DMS153 treated with DMSO at 0.1 percent for 48 hours (cell line): ENCODE results near the gene TC2N.
"Not testable (repeated sequence)": the region's sequence is repeated elsewhere in the genome, so short reads cannot be mapped to it uniquely, and the experiment has no call there.

ENCODE experiments used
- DNase-seq: peaks from one replicate; lab custom pipeline; 2025; ENCODE audit not compliant: unreplicated experiment; lab: John Stamatoyannopoulos, UW

Gene TC2N

DNA sequence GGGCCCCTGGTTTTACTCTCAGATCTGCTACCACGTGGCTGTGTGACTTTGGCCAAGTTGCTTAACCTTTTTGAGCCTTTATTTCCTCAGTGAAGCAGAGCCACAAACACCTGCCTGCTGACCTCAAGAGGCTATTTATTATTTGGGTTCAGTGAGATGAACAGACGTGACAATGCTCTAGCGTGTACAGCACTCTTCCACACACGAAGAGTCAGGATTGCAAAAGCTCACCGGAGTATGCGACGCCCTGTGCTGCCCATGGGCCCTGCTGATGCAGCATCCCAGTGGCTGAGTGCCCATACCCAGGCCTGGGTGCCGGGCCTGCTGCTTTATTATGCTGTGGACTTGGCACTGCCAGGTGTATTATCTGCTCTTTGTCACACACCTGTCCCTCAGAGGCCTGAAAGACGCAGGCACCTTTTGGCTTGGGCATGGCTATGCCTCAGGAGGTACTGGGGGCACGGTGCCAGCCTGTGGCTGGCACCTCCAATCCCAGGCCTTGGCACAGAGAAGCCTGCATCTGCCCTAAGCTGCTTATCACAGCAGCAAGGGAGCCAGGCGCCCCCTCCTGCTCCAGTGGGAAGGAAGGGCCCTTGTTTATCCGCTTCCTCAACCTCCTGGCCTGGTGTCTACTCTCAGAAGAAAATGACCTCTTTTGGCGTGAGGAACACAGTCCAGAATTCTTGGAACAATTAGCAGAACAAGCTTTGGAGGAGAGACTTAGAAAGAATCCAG is 22.3 kb upstream of the TC2N start:
- no peak for DNase-seq

DNA sequence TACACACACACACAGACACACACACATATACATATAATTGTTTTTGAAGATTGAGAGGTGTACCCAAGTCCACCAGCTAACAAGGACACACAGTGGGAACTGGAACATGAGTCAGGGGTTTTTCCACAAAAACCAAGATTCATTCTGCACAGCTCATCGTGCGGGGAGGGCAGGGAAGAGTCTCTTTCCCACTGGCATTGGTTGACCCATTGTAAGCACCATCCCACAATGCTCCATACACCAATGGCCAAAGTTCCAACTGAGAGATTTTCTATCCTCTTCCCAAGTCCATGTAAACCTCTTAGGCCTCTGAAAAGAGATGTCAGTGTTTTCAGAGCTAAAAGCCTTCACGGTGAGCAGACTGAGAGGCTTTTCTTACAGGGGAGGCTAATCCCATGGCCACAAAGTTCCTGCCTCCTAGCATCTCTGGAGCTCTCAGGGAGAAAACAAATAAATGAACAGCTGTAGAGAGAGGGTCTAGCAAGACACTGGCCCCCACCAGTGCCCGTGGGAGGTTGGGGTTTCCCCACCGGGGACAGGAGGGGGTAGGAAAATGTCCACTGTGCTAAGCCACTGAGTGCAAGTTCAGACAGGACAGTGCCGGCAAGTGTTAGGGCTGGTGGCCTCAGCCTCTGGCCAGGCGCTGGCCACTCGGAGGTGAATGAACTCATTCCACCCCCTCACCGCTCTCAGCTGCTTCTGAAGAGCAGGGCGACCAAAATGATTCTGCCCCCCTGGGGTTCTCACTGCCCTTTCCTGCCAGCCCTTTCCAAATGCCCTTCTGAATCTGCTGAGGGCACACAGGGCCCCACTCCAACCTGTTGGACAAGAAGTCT is 21.5 kb upstream of the TC2N start:
- DNase-seq: no peak

DNA sequence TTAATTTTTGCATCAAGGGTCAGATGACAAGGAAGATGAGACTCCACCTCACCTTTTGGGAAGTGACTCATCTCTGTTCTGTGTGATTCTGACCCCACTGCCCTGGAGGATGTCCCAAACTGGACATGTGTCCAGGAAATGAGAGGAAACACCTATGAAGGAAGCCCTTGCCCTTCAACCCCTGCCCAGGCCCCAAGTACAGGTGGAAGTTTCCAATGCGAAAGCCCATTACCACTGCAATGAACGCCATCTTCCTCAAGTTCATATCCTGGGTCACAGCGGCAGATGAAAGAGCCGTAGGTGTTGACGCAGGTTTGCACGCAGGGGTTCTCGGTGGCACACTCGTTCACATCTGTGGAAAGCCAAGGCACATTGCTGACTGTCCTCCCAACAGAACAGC is 19.6 kb upstream of the TC2N start:
- DNase-seq: no peak

DNA sequence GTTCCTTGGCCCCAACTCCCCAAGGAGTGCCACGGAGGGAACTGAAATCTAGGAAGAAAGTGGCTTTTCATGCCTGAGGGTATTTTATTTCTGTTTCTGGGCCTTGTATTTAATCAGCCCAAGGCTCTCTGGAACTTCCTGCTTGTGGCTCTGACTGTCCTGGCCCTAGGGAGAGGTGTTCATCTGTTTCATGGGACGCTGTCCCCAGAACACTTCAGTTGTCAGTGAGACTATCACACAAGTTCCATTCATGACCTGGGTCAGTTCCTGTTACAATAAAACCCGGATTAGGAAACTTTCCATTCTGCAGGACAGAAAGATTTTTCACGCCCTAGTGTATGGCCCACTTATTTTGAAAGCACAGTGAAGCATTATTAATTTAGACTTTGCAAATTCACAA is 18.5 kb upstream of the TC2N start:
- no peak for DNase-seq

DNA sequence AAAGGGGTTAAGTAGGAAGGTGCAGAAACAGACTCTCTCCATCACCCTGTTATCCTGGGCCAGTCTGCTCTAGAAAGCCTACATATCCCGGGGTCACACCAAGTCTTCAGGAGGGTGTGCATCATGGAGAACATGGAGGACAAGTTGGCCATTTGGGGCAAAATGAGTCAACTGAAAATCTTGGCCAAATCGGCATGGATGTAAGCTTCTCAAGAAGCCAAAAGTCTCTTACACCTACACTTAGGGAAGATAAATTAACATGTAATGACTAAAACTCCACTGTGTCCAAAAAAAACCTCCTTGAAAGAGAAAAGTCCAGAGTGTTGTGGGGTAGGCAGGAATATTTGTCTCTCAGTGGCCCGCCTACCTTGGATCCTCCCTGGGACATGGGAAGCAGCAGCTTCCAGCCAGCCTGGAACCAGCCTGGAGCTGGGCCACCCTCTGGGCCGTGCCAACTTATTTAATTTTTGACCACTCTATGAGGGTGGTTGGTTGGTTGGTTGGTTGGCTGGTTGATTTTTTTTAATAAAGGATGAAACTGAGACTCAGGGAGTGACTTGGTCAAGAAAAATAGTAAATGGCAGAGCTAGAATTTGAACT is 17.9 kb upstream of the TC2N start:
- no peak for DNase-seq

DNA sequence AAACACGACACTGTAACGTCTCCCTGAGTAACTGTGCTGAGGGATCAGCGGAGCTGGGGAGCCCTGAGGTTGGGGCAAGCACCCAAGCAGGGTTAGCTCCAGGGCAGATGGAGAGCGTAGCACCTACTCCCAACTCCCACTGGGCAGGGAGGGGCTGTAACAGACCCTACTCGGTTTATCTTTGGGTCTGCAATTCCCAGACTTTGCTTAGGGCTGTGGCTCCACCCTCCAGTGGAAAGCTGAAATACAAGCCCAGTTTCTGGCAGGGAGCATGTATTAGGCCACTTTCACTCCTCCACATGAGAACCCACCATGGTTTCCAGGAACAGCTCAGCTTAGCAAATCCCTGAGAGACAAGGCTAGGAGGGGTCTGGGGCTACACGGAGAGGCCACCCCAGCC is 17.3 kb upstream of the TC2N start:
- no peak for DNase-seq

DNA sequence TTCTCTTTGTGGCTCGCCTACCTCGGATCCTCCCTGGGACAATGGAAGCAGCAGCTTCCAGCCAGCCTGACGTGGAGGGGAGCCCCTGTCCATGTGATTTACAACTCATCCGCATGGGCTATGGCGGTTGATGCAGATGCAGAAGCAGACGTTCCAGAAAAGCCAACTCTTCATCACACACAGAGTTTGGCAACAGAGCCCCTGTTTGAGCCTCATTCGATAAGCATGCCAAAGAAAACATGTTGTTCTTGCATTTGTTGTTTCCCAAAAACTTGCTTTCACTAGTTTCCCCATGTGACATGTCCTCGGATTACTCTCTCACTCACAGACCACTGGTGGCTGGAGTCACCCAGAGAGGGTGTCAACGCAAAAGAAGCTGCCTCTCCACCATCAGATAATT is 16.4 kb upstream of the TC2N start:
- DNase-seq: no peak

DNA sequence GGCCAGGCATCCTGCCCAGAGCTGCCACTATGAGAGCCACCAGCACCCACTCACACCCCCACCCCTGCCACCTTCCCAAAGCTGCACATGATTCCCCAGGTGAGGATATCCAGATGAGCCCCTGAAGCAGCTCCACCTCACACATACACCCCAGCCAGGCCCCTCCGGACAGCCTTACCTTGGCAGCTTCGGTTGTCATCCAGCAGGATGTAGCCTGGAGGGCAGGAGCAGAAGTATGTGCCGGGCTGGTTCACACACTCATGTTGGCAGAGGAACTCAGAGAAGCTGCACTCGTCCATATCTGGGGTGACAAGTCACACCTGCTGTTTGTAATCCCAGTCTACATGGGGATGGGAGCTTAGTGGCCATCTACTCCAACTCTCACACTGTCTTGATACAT is 15.4 kb upstream of the TC2N start:
- DNase-seq: no peak

DNA sequence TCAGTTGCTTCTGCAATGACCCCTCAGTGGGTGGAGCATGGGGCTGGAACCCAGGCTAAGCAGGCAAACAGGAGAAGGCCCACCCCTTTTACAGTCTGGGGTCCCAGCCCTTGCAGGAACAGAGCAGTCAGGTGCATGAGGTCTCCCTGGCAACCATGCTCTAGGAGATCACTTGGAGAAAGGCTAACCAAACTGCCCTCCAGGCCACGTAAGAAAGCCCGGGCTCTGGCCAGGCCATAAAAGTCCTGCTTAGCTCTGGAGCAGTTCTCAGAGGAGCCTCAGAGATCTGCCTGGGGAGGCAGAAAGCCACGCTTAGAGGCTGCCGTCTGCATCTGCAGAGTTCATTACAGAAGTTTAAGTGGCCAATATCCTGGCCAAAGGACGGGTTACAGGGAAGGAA is 15.0 kb upstream of the TC2N start:
- no peak for DNase-seq

DNA sequence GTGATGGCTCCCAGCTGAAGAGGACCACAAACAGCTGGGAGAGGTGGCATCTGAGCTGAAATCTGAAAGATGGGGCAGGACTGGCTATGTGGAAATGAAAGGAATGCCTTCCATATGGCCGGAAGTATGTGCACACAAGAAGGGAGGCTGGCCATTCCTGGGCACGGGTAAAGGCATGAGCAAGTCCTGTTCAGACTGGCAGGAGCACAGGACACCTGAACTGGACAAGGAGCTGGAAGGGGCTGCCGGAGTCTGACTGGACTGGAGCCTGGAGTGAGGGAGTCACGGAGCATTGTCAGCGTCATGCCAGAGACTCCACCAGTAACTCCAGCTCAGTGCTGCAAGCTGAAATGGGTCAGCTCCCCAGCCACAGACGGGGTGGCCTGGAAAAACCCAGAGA is 11.9 kb upstream of the TC2N start:
- DNase-seq: no peak

DNA sequence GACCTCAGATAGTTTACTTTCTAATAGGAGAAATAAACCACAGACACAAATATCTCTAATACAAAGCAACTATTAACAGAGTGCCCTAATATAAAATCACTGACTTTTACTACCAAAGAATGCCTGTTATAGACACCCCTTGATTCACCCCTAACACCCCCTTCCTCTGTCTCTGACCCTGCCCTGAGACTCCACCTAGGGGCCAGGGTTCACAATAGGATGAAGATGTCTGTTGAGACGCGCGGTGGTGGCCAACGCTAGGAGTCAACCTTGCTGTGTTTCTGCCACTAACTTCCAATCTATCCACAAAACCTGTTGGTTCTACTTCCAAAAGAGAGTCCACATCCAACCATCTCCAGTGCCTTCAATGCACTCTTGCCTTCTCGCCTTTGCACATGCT is 10.9 kb upstream of the TC2N start:
- no peak for DNase-seq

DNA sequence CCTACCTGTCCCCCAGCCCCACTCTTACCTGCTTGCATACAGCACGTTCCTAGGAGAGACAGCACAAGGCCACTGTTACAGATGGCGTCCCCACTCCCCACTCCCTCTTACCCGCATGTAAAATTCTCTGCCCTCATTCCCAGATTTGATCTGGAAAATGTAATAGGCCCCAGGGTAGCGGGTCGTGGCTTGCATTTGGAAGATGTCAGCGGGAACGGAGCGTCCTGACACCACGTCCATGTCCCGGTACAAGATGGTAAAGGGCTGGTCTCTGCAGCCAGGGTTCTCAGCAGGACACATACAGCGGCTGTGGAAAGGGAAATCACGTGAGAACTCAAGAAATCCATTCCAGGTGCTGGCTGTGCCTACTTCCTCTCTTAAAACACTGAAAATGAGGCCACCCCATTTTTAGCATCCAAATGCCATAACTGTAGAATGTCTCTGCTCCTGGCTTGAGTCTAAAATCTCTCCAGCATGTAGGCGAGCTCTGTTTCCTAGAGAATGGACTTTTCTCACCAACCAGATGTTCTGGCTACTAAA is 10.1 kb upstream of the TC2N start:
- DNase-seq: no peak

DNA sequence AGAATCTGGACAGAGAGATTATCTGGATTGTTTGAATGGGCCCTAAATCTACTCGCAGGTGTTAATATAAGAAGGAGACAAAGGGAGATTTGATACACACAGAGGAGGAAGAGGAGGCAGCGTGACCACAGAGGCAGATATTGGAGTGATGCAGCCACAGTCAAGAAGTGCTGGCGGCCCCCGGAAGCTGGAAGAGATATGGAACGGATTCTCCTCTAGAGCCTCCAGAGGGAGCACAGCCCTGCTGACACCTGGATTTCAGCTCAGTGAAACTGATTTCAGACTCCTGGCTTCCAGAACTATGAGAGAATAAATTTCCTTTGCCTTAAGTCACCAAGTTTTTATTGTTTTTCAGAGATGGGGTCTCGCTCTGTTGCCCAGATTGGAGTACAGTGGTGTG is 9.2 kb upstream of the TC2N start:
- no peak for DNase-seq

DNA sequence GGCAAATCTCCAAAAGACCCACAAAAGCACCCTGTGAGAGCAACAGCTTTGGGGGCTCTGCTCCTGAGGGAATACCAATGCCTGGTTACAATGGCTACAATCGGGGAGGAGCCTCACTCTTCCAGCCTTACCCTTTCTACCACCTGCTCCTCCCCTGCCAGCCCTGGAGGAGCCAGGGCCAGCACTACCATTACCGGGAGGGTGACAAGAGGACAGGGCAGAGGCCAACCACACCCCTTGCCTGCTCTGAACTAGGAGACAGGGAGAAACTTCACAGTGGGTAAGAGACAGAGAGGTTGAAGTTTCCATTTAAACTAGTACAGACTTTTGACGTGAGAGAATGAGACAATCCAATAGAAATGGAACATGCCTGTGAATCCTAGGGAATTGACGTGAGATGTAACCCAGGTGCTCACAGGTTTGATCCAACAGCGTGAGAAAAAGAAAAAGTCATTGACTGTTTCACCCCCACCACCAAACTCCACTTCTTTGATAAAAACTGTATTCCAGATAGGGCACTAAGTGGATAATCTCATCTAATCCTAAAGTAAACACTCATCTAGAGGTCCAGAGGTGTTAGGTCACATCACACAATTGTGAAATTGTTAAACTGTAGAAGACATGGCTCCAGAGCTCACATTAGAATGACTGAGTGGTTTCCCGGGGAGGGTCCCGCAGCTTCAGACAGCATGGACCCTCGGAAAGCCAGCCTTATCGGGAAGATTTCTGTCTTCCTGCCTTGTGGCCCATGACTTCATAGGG is 8.4 kb upstream of the TC2N start:
- DNase-seq: no peak

DNA sequence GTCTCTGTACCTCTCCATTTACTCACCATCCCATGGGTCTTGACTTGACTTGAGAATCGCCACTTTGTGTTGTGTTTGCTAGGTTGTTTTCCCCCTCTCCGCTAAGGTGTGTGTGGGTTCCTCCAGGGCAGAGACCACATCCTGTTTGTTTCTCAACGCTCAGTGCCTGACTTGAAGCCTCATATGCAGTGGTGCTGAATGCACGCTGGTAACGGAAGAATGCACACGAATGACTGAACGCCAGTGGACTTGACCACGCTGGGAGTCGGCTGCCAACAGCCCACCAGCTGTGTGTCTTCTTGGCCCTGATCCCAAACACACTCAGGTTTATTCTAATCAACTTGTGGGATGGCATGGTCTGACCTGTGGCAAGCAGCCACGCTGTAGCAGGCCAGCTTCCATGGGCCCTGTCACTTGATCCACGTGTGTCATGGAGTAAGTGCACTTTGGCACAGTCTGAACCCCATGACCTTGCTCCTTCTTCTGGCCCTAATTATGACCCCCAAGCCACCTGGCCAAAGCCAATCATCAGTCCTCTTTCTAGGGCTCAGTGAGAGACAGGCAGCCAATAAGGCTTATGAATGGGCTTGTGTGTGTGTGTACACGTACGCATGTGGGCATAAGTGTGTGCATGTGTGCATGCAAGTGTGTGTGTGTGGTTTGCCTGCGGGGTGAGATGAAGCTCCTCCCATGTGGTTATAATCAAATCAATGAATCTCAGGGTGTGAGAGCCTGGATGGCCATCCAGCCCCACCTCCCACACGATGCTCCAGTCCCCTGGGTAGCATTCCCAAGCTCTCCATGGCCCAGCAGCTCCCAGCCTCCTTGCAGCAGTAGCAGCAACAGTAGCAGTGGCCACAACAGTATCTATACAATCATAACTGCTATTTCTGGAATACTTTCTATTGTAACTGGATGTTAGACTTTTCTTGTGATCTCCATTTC is 6.4 kb upstream of the TC2N start:
- peak; percentile 20 for DNase-seq

DNA sequence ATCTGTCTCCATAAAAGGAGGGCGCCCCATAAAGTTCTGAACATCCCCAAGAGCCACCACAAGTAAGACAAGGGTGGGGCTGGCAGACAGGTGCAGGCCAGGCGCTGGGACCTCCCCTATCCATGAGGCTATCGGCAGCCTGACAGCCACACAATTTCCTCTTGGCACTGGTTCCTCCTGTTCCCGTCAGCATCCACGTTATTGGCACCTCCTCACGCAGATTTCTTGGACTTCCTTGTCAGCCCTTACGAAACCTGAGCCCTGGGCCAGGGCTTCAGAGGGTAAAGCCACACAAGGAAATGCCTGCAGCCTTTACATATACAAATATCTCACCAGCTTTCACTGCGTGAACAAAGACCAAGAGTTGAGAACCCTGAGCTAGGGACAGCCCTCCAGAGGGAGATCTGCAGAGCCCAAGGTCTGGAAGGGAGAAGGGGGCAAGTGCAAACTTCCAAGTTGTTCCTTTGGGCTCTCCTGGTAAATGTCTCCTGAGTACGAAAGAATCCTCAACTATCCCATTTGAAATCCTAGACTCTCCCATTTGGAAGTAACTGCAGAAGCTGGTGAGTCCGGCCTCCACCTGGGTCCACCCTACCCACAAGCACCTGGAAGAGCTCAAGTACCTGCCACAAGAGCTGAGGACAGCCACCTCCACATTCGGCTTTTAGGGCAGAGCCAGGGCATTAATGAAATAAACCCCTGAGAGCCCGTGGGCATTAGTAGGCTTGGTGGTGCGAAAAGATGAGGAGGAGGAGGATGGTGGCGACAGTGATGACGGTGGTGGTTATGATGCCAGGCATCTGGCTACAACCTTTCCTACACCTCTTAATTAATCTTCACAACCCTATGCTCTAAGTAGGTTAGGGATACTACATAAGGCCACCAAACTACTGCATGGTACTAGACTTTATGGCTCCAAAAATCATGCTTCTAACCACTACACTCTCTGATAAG is 5.5 kb upstream of the TC2N start:
- no peak for DNase-seq

DNA sequence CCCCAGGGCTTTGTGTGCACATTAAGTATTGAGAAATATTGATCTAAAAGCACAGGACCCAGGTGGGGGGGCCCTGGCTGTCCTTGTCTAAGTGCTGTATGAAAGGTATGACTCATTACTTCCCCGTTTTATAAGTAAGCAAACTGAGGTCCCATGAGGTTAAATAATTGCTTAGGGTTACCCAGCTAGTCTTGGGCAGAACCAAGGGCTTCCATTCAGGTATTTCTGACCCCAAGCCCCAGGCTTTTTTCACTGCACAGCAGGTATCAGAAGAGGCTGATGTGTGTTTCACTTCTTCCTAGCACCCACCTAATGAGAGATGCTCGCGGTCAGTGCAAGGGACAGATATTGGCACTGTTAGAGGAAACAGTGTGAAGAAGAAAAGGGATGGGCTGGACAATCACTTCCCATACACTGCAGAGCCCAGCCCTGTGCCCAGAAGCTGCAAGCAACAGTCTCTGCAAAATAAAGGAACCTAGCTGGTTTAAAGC is 4.7 kb upstream of the TC2N start:
- DNase-seq: no peak

DNA sequence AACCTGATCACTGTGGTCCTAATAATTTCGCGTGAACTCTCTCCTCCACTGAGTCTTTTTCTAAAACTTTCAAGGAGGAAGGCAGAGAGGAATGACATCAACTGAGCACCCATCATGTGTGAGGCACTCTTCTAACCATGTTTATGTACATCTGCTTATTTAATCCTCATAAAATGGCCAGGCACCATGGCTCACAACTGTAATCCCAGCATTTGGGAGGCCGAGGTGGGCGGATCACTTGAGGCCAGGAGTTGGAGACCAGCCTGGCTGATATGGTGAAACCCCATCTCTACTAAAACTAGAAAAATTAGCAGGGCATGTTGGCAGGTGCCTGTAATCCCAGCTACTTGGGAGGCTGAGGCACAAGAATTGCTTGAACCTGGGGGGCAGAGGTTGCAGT is 4.1 kb upstream of the TC2N start:
- not testable (repeated sequence) for DNase-seq

DNA sequence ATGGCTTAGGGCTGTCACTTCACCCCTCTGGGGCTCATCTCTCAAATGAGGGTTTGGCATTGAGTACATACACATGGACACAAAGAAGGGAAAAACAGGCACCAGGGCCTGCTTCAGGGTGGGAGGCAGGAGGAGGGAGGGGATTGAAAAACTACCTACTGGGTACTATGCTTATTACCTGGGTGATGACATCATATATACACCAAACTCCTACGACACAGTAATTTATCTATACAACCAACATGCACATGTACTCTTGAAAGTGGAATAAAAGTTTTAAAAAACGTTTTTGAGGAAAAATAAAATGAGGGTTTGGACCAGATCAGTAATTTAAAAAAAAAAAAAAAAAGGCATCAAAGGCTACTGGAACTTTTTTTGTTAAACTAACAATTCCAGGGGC is 3.6 kb upstream of the TC2N start:
- DNase-seq: no peak
